Measurements from ENCODE around the gene TOX3. TPM values are rescaled to one million over a fixed set of nuclear protein-coding genes. Genes with fewer than 3 reads are reported as not detected.

The TOX3 gene
- total RNA-seq, 1 experiment from 2014 or later: 20.2 TPM

- TF ChIP-seq, protein P1, sequence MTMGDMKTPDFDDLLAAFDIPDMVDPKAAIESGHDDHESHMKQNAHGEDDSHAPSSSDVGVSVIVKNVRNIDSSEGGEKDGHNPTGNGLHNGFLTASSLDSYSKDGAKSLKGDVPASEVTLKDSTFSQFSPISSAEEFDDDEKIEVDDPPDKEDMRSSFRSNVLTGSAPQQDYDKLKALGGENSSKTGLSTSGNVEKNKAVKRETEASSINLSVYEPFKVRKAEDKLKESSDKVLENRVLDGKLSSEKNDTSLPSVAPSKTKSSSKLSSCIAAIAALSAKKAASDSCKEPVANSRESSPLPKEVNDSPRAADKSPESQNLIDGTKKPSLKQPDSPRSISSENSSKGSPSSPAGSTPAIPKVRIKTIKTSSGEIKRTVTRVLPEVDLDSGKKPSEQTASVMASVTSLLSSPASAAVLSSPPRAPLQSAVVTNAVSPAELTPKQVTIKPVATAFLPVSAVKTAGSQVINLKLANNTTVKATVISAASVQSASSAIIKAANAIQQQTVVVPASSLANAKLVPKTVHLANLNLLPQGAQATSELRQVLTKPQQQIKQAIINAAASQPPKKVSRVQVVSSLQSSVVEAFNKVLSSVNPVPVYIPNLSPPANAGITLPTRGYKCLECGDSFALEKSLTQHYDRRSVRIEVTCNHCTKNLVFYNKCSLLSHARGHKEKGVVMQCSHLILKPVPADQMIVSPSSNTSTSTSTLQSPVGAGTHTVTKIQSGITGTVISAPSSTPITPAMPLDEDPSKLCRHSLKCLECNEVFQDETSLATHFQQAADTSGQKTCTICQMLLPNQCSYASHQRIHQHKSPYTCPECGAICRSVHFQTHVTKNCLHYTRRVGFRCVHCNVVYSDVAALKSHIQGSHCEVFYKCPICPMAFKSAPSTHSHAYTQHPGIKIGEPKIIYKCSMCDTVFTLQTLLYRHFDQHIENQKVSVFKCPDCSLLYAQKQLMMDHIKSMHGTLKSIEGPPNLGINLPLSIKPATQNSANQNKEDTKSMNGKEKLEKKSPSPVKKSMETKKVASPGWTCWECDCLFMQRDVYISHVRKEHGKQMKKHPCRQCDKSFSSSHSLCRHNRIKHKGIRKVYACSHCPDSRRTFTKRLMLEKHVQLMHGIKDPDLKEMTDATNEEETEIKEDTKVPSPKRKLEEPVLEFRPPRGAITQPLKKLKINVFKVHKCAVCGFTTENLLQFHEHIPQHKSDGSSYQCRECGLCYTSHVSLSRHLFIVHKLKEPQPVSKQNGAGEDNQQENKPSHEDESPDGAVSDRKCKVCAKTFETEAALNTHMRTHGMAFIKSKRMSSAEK (CRISPR knock-in tag; IDR thresholded peaks at IDR 0.05; ENCODE audit: borderline replicate concordance): no peak
- no peak for TF ChIP-seq ATF2 (CRISPR knock-in tag; IDR thresholded peaks at IDR 0.05; ENCODE audit: borderline replicate concordance, low read depth)
- TF ChIP-seq ZNF416 (CRISPR knock-in tag; IDR thresholded peaks at IDR 0.05): no peak
- no peak for TF ChIP-seq FOXK1 (CRISPR knock-in tag; IDR thresholded peaks at IDR 0.05)
- TF ChIP-seq NFATC4 (CRISPR knock-in tag; IDR thresholded peaks at IDR 0.05): no peak
- no peak for TF ChIP-seq GRHL2 (CRISPR knock-in tag; IDR thresholded peaks at IDR 0.05; ENCODE audit: insufficient replicate concordance, severe bottlenecking)
- no peak for TF ChIP-seq NR3C1 (CRISPR knock-in tag; conservative IDR thresholded peaks at IDR 0.05; ENCODE audit: low read depth)
- TF ChIP-seq ERG (CRISPR knock-in tag; IDR thresholded peaks at IDR 0.05): no peak
- TF ChIP-seq, protein P2, sequence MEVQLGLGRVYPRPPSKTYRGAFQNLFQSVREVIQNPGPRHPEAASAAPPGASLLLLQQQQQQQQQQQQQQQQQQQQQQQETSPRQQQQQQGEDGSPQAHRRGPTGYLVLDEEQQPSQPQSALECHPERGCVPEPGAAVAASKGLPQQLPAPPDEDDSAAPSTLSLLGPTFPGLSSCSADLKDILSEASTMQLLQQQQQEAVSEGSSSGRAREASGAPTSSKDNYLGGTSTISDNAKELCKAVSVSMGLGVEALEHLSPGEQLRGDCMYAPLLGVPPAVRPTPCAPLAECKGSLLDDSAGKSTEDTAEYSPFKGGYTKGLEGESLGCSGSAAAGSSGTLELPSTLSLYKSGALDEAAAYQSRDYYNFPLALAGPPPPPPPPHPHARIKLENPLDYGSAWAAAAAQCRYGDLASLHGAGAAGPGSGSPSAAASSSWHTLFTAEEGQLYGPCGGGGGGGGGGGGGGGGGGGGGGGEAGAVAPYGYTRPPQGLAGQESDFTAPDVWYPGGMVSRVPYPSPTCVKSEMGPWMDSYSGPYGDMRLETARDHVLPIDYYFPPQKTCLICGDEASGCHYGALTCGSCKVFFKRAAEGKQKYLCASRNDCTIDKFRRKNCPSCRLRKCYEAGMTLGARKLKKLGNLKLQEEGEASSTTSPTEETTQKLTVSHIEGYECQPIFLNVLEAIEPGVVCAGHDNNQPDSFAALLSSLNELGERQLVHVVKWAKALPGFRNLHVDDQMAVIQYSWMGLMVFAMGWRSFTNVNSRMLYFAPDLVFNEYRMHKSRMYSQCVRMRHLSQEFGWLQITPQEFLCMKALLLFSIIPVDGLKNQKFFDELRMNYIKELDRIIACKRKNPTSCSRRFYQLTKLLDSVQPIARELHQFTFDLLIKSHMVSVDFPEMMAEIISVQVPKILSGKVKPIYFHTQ (CRISPR knock-in tag; IDR thresholded peaks at IDR 0.05): no peak
- TF ChIP-seq, protein P3, sequence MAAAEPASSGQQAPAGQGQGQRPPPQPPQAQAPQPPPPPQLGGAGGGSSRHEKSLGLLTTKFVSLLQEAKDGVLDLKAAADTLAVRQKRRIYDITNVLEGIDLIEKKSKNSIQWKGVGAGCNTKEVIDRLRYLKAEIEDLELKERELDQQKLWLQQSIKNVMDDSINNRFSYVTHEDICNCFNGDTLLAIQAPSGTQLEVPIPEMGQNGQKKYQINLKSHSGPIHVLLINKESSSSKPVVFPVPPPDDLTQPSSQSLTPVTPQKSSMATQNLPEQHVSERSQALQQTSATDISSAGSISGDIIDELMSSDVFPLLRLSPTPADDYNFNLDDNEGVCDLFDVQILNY (CRISPR knock-in tag; IDR thresholded peaks at IDR 0.05): no peak
- TF ChIP-seq, protein P4, sequence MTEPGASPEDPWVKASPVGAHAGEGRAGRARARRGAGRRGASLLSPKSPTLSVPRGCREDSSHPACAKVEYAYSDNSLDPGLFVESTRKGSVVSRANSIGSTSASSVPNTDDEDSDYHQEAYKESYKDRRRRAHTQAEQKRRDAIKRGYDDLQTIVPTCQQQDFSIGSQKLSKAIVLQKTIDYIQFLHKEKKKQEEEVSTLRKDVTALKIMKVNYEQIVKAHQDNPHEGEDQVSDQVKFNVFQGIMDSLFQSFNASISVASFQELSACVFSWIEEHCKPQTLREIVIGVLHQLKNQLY (CRISPR knock-in tag; IDR thresholded peaks at IDR 0.05): no peak
- no peak for TF ChIP-seq MXD4 (CRISPR knock-in tag; IDR thresholded peaks at IDR 0.05; ENCODE audit: borderline replicate concordance)
- no peak for TF ChIP-seq HMGA2 (CRISPR knock-in tag; IDR thresholded peaks at IDR 0.05)
- TF ChIP-seq, protein P5, sequence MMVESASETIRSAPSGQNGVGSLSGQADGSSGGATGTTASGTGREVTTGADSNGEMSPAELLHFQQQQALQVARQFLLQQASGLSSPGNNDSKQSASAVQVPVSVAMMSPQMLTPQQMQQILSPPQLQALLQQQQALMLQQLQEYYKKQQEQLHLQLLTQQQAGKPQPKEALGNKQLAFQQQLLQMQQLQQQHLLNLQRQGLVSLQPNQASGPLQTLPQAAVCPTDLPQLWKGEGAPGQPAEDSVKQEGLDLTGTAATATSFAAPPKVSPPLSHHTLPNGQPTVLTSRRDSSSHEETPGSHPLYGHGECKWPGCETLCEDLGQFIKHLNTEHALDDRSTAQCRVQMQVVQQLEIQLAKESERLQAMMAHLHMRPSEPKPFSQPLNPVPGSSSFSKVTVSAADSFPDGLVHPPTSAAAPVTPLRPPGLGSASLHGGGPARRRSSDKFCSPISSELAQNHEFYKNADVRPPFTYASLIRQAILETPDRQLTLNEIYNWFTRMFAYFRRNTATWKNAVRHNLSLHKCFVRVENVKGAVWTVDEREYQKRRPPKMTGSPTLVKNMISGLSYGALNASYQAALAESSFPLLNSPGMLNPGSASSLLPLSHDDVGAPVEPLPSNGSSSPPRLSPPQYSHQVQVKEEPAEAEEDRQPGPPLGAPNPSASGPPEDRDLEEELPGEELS (CRISPR knock-in tag; IDR thresholded peaks at IDR 0.05): no peak
Measured at GRCh38 chr16:52567193-52567592, 20.2 kb upstream of the TOX3 start (continued).

Data from WTC11 (cell line).